Stimulated activated CD4-positive, alpha-beta T cell treated with anti-CD3 and anti-CD28 coated beads, Interleukin-15, amount 100 ng/mL, for 48 hours (primary cell): ENCODE data around the gene S100A4.
"Not testable (repeated sequence)": the region's sequence is repeated elsewhere in the genome, so short reads cannot be mapped to it uniquely, and the experiment has no call there.

Experiments used
- DNase-seq, 2 donors: peaks; one replicate each; pipeline ENCODE4 v3.0.0-alpha.2; 2020; ENCODE audit warnings: low read depth in 2 of 2

Gene S100A4

GRCh38 chr1:153533689-153534201 lies 11.9 kb downstream of the S100A4 start:
- no peak for DNase-seq

GRCh38 chr1:153532769-153533599 lies 12.6 kb downstream of the S100A4 start:
- peak; percentile 62 to 78 for DNase-seq

GRCh38 chr1:153532181-153532580 lies 13.4 kb downstream of the S100A4 start:
- no peak for DNase-seq

GRCh38 chr1:153531638-153532037 lies 14.0 kb downstream of the S100A4 start:
- no peak for DNase-seq

- DNase-seq, result no peak
These were observed 17.9 kb downstream of the S100A4 start for GRCh38 chr1:153527683-153528040.

GRCh38 chr1:153527023-153527682 lies 18.5 kb downstream of the S100A4 start:
- no peak for DNase-seq

GRCh38 chr1:153526132-153526543 lies 19.5 kb downstream of the S100A4 start:
- no peak for DNase-seq

- DNase-seq, result no peak
These were observed 20.4 kb downstream of the S100A4 start for GRCh38 chr1:153525088-153525728.

GRCh38 chr1:153522353-153523048 lies 23.1 kb downstream of the S100A4 start:
- DNase-seq, result not testable (repeated sequence)

GRCh38 chr1:153521808-153522207 lies 23.8 kb downstream of the S100A4 start:
- not testable (repeated sequence) for DNase-seq

- DNase-seq, result no peak
These were observed 24.7 kb downstream of the S100A4 start for GRCh38 chr1:153520818-153521476.

GRCh38 chr1:153520137-153520691 lies 25.4 kb downstream of the S100A4 start:
- DNase-seq, result not testable (repeated sequence)

- DNase-seq, result no peak
These were observed 26.4 kb downstream of the S100A4 start for GRCh38 chr1:153519242-153519641.

- DNase-seq, result no peak
These were observed 29.9 kb downstream of the S100A4 start for GRCh38 chr1:153515504-153516394.

GRCh38 chr1:153513666-153514065 lies 31.9 kb downstream of the S100A4 start:
- no peak for DNase-seq

- no peak for DNase-seq
These were observed 32.6 kb downstream of the S100A4 start for GRCh38 chr1:153513023-153513422.

- peak; percentile 63 to 79 for DNase-seq
These were observed 34.6 kb downstream of the S100A4 start for GRCh38 chr1:153510984-153511410.

GRCh38 chr1:153509729-153510354 lies 35.8 kb downstream of the S100A4 start:
- peak; percentile 54 to 60 for DNase-seq

- DNase-seq, result no peak
These were observed 36.6 kb downstream of the S100A4 start for GRCh38 chr1:153509036-153509435.
